IPS-20b (cell line): ENCODE results near the gene CSPG4.

Experiments used
- H3K27ac ChIP-seq: one replicate; pipeline ENCODE4 v1.5.1; 2013; ENCODE audit warnings: low read length
- H3K27me3 ChIP-seq: 2 replicates; pipeline ENCODE4 v1.6.1; 2013; ENCODE audit warnings: mild to moderate bottlenecking, low read length, inconsistent platforms; ENCODE audit not compliant: insufficient read depth
- H3K36me3 ChIP-seq: 2 replicates; pipeline ENCODE4 v1.6.1; 2013; ENCODE audit warnings: low read depth, mild to moderate bottlenecking, inconsistent platforms, low read length, moderate library complexity; ENCODE audit not compliant: insufficient read depth
- H3K4me1 ChIP-seq: 2 replicates; pipeline ENCODE4 v1.6.1; 2013; ENCODE audit warnings: mild to moderate bottlenecking, control low read depth, inconsistent platforms, low read length, moderate library complexity; ENCODE audit not compliant: insufficient read depth
- H3K4me3 ChIP-seq: 2 replicates; pipeline ENCODE4 v1.5.1; 2013; ENCODE audit warnings: mild to moderate bottlenecking, low read length, inconsistent platforms
- H3K9ac ChIP-seq: 2 replicates; pipeline ENCODE4 v1.6.1; 2013; ENCODE audit warnings: low read depth, mild to moderate bottlenecking, inconsistent platforms, low read length, moderate library complexity
- H3K9me3 ChIP-seq: 2 replicates; pipeline ENCODE4 v1.6.1; 2013; ENCODE audit warnings: mild to moderate bottlenecking, low read depth, low read length, inconsistent platforms; ENCODE audit not compliant: insufficient read depth

The CSPG4 gene

DNA sequence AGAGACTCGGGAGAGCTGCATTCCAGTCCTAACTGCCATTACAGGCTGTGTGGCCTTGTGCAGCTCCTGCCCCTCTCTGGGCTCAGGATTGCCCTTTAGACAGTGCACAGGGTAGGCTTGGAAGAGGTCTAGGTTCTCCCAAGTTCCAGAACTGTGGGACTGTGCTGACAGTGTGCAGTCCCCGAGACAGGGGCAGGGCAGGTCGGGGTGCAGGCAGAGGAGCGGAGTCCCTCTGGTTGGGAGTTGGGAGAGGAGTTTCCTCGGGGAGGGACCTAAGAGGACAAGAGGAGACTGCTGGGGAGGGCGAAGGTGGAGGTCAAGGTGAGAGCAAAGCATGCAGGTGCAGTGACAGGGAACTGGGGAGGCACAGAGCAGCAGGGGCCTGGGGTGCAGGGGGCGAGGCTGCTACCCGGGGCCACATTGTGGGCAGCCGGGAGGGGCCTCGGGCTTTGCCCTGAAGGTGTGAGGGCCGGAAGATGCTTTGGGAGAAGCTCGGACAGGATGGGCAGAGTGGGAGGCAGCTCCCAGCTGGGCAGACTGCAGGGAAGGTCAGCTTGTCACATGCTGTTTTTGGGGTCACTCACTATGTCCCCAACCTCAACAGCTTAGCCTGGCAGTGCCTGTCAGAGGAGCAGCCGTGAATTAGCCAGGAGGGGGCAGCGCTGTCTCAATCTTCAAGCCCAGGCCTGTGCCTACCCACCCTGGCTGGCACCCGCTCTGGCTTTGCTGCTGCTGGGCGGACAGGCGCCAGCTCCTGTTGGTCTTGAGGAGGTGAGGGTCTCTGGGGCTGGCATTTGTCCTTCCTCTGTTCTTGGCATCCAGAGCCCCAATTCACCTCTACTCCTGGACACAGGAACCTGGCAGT is 15.4 kb upstream of the CSPG4 start:
- Histone ChIP-seq H3K4me1 (no peaks in the 10 kb centered on the region; the same call in 1 of the 2 replicates), H3K4me3 (no peak overlapping the region)

DNA sequence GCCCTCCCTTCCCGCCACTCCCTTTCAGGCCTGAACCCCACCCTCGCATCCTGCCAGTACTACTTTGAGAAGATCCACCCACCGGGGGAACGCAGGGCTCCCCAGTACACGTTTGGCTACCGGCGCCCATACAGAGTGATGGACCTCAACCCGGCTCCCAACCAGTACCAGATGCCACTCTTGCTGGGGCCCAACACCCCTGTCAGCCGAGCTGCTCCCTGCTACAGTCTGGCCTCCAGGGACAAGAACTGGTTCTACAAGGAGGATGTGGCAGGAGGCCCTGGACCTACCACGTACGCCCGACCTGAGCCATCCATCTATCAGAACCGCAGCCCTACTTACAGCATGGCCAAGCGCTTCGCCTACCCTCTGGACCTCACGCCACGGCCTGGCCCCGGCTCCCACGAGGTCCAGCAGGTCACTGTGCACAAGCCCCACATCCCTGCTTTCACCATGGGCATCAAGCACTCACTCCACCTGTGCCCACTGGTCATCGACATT is 14.4 kb upstream of the CSPG4 start:
- H3K27ac ChIP-seq, result no peak overlapping the region
- no peaks in the 10 kb centered on the region for H3K9me3 ChIP-seq
- no peaks in the 10 kb centered on the region for H3K36me3 ChIP-seq
- H3K4me1 ChIP-seq, result no peaks in the 10 kb centered on the region
- 0 out of 2 replicates have a peak, but pooled peaks cover 9% of the 10 kb centered on the region for H3K27me3 ChIP-seq
- H3K9ac ChIP-seq, result no peak overlapping the region
- no peak overlapping the region for H3K4me3 ChIP-seq

More for the DNA sequence above, 15.4 kb upstream of the CSPG4 start:
- Histone ChIP-seq H3K9ac (no peak overlapping the region; the same call in 1 of the 2 replicates), H3K9me3 (no peaks in the 10 kb centered on the region), H3K27me3 (0 out of 2 replicates have a peak, but pooled peaks cover 9% of the 10 kb centered on the region), H3K36me3 (no peaks in the 10 kb centered on the region), H3K27ac (no peak overlapping the region)

DNA sequence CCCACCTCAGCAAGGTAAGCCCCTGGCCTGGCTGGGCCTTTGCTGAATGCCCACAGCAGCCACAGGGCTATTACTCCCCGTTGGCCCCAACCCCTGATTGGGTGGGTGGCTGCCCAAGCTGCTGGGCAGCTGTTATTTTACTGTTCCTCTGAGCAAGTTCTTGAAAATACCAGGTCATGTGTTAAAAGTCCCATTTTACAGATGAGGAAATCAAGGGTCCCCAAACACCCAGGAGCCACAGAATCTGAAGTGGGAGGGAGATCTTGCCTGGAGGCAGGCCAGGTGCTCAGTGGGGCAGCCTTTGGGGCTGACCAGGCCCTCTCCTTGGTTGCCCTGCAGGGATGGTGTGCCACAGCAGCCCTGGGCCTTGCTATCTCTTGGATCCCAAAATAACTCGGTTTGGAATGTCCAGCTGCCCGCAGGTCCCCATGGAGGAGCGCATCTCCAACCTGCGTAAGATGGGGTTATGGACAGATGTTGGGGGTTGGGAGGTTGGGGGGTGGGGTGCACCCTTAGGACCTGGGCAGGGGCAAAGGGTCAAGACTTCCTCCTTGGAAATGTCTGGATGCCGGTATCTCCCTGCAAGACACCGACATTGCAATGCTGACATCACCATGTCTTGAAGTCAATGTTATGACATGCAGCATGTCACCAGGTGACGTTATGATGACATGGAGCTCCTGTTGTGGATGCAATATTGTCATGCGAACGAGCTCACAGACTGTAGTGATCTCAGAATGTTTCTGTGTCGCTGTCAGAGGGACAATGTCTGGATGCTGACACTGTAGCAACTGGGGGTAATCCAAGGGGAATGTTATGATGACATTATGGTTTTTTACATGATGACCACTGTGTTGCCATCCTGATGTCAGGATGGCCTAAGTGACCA is 13.3 kb upstream of the CSPG4 start:
- no peak overlapping the region for H3K4me3 ChIP-seq
- H3K4me1 ChIP-seq, result no peaks in the 10 kb centered on the region
- H3K9me3 ChIP-seq, result no peaks in the 10 kb centered on the region
- no peaks in the 10 kb centered on the region for H3K36me3 ChIP-seq
- 0 out of 2 replicates have a peak, but pooled peaks cover 9% of the 10 kb centered on the region for H3K27me3 ChIP-seq
- H3K27ac ChIP-seq, result no peak overlapping the region
- no peak overlapping the region for H3K9ac ChIP-seq

DNA sequence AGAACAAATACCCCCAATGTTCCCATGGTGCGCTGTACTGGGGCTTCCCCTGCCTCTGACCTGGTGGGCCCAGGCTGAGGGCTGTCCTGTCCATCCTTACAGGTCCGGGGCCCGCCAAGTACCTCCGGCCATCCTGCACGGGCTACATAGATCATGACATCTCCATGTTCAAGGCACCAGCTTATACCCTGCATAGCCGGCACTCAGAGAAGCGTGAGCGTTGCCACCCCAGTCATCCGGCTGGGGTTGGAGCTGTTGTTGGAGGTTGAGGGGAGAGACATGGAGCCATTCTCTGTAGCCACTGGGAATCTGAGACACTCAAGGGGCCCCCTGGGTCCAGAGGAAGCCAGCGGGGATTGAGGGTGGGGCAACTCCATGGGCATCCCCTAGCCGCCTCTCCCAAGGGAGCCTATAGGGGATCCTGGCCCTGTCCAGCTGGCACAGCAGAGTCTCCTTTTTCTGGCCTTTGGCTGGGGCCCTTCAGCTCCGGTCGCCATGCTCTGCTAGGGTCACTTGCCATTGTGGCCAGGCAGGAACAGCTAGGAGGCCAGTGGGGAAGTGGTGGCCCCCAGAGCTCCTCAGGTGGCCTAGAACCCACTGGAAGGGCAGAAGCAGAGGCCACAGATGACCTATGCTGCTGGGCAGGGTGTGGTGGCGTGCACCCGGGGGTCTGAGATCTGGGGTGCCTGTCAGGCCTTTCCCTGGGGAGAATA is 12.5 kb upstream of the CSPG4 start:
- Histone ChIP-seq H3K9me3 (no peaks in the 10 kb centered on the region), H3K36me3 (no peaks in the 10 kb centered on the region), H3K27me3 (0 out of 2 replicates have a peak, but pooled peaks cover 9% of the 10 kb centered on the region), H3K9ac (no peak overlapping the region), H3K4me1 (no peaks in the 10 kb centered on the region), H3K4me3 (no peak overlapping the region), H3K27ac (no peak overlapping the region)

DNA sequence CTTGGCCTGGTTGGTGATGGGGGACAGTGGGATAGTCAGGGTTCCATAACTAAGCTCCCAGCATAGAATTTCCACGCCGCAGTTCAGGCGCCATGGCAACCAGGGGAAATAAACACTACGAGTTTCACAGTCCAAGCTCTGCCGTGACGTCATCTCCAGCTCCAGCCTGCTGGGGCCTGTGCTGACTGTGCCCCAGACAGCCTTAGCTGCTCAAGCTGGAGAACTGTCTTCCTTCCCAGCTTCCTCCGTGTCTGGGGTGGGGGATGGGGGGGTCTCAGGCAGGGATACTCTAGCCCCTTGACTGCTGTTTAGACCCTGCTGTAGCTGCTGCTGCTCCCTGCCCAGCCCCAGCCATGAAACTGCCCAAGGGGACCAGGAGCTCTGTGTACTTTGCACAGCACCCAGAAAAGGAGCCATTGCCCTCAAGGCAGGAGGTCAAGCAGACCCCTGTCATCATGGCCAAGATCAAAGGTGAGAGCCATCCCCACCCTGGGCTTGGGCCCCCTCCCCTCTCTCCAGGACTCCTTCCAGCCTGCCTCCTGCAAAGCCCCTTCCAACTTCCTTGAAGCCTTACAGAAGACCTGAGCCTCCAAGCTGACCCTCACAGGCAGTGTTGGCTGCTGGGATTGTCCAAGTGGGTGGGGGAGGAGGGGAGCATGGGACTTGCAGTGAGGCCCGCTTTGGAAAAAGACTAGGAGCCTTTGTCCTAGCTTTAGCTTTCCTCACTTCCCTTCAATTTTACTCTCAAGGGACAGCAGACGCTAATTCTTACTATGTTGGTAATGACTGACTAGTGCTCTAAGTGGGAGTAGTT is 11.4 kb upstream of the CSPG4 start:
- no peak overlapping the region for H3K27ac ChIP-seq
- H3K4me1 ChIP-seq, result no peaks in the 10 kb centered on the region
- H3K27me3 ChIP-seq, result 0 out of 2 replicates have a peak, but pooled peaks cover 9% of the 10 kb centered on the region
- H3K9ac ChIP-seq, result no peak overlapping the region
- H3K36me3 ChIP-seq, result no peaks in the 10 kb centered on the region
- H3K4me3 ChIP-seq, result no peak overlapping the region
- H3K9me3 ChIP-seq, result no peaks in the 10 kb centered on the region

DNA sequence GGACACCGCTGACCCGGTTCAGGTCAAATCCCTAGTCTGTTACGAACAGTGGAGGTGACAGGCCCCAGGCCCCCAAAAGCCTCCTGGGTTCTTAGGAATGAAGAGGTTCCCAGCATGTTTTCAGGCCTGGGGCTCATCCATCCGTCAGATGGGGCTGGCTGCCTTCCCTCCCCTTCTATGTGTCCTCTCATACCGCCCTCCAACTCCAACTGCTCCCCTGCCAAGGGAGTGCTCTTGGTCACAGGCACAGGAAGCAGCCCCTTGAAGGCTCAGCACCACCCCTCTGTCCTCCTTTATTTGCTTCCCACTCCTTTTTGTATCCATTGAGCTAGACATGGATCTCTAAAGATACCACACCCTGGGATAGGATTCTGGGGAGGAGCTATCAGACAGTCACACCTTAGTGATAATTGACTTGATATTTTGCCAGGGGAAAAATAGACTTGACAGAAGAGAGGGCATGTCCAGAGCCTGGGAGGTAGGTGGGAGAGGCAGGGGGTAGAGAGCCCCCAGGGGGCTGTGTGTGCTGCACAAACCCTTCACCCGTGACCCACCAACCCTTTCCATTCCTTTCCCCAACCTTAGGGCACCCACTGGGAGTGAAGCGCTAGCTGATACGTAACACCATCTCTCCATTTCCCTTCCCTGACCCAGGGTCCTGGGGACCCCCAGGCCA is 10.7 kb upstream of the CSPG4 start:
- Histone ChIP-seq H3K36me3 (no peaks in the 10 kb centered on the region), H3K27me3 (0 out of 2 replicates have a peak, but pooled peaks cover 9% of the 10 kb centered on the region), H3K9ac (no peak overlapping the region), H3K9me3 (no peaks in the 10 kb centered on the region), H3K27ac (no peak overlapping the region), H3K4me1 (no peaks in the 10 kb centered on the region), H3K4me3 (no peak overlapping the region)

DNA sequence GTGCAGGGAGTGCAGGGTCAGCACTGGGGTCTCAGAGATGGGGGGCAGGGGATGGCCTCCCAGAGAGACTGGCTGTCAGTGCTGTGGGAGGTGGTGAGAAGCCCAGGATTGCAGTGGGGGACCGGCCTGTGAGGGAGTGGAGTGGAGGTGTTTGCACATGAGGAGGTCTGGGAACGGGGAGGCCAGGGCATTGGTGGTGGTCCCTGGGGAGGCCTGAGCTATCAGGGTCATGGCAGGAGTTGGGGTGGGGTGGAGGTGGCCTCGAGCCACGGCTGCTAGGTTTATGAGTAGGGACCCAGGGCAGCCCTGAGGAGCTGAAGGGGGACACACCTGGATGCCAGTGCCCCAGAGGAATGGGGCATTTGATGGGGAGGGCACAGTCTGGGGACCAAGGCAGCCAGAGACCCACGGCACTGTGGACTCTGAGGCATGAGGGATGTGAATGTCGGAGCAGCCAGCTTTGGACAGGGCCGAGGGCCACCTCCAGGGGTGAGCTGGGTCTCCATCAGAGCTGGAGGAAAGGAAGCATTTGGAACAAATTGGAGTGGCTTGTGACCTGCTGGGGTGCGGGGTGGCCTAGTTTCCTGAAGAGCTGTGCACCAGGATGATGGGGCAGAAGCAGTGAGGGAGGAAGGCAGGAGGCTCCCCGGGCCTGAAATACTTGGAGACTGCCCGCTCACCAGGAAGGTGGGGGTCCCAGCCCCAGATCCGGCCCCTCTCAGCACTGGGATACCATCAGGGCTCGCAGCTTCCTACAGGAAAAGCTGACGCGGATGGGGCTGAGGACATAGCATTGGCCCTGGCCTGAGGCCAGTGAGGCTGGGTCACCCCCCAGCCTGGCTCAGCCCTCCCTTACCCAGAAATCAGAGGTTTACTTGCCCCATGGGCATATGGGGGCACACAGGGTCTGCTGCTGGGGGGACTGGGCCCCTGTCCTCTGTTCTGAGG is 9.5 kb upstream of the CSPG4 start:
- Histone ChIP-seq H3K27ac (no peak overlapping the region), H3K4me3 (no peak overlapping the region), H3K9me3 (no peaks in the 10 kb centered on the region), H3K4me1 (no peaks in the 10 kb centered on the region), H3K9ac (no peak overlapping the region), H3K27me3 (no peaks in the 10 kb centered on the region), H3K36me3 (no peaks in the 10 kb centered on the region)

DNA sequence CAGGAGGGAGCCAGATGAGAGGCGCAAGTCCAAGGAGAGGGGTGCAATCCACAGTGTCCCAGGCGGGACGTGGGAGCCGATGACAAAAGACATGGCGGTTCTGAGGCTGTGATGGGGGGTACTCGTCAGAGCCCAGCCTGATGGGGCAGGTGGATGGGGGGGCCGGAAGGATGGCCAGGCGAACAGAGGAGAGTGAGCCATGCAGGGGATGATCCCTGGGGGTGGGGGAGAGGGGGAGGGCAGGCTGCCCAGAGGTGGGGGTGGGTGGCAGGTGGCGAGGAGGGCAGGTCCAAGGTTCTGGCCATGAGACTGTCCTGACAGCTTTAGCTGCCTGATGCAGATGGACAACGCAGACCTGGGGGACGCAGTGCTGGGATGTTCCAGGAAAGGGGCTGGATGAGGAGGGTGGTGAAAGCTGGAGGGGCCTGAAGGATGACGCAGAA is 8.9 kb upstream of the CSPG4 start:
- no peak overlapping the region for H3K27ac ChIP-seq
- H3K4me1 ChIP-seq, result no peaks in the 10 kb centered on the region
- no peak overlapping the region for H3K9ac ChIP-seq
- H3K36me3 ChIP-seq, result no peaks in the 10 kb centered on the region
- H3K4me3 ChIP-seq, result no peak overlapping the region
- no peaks in the 10 kb centered on the region for H3K27me3 ChIP-seq
- H3K9me3 ChIP-seq, result no peaks in the 10 kb centered on the region

DNA sequence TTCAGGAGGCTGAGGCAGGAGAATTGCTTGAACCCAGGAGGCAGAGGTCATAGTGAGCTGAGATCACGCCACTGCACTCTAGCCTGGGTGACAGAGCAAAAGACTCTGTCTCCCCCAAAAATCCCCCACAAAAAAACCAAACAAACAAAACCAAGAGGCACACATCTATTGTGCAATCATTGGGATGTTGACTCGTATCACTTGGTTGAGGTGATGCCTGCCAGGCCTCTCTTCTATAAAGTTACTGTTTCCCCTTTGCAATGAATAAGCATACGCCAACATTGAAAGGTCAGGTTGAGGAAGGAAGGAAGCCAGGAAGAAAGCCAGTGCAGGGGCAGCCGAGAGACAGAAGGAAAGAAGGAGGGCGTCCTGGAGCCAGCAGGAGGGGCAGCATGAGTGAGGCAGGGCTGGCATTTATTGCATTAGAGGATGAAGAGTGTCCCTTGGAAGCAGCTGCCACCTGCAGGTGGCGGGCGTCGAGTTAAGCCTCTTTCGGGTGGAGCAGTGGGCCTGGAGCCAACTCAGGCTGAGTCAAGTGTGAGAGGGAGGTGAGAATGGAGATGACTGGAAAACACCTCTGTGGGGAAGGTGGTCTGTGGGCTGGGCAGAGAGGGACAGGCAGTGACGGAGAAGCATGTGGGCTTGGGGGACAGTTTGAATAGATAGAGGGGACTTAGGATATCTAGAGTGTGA is 8.3 kb upstream of the CSPG4 start:
- H3K27ac ChIP-seq, result no peak overlapping the region
- H3K4me1 ChIP-seq, result no peaks in the 10 kb centered on the region
- no peaks in the 10 kb centered on the region for H3K36me3 ChIP-seq
- H3K9ac ChIP-seq, result no peak overlapping the region
- H3K4me3 ChIP-seq, result no peak overlapping the region
- no peaks in the 10 kb centered on the region for H3K9me3 ChIP-seq
- no peaks in the 10 kb centered on the region for H3K27me3 ChIP-seq
